HEK293 (cell line): ENCODE results near the gene FAM221A.

ENCODE experiments used
- CTCF ChIA-PET: fragments of 350-600 bp; formaldehyde crosslinking; extraction: SDS; loops from one replicate; lab custom pipeline; 2021; ENCODE audit warnings: antibody characterized with exemption; lab: Yijun Ruan, JAX
- POLR2A ChIA-PET: fragments of 300-600 bp; formaldehyde crosslinking; extraction: SDS; loops from one replicate; lab custom pipeline; 2020; ENCODE audit warnings: antibody characterized with exemption, inconsistent platforms; lab: Yijun Ruan, JAX
- H3K27ac ChIP-seq: fragments of 200-500 bp; sonication (Bioruptor generic); 2 replicates; pipeline ENCODE4 v1.5.1; 2014; ENCODE audit warnings: low read depth, low read length, control low read depth, inconsistent platforms; ENCODE audit errors: extremely low read depth
- H3K36me3 ChIP-seq, 2 experiments: fragments of 200-500 bp in 1 of 2; sonication (Bioruptor generic) in 1 of 2; 1 replicate in 1 of 2; 2 replicates in 1 of 2; pipeline ENCODE4 v1.5.1; 2014 to 2017; ENCODE audit warnings: inconsistent platforms in 2 of 2, low read length in 2 of 2; ENCODE audit not compliant: control insufficient read depth in 2 of 2, insufficient read depth in 1 of 2
- H3K4me1 ChIP-seq: fragments of 200-500 bp; sonication (Bioruptor generic); 2 replicates; pipeline ENCODE4 v1.5.1; 2014; ENCODE audit warnings: mild to moderate bottlenecking, low read length, inconsistent platforms; ENCODE audit not compliant: control insufficient read depth, insufficient read depth
- H3K4me3 ChIP-seq: 2 replicates; pipeline ENCODE4 v1.5.1; 2011; ENCODE audit warnings: low read depth, mild to moderate bottlenecking, control low read depth, low read length, moderate library complexity
- H3K9me3 ChIP-seq: fragments of 200-500 bp; sonication (Bioruptor generic); 2 replicates; pipeline ENCODE4 v1.5.1; 2014; ENCODE audit warnings: low read depth, low read length, inconsistent platforms; ENCODE audit not compliant: control insufficient read depth, insufficient read depth
- OSR2 ChIP-seq: fragments of 450-650 bp; formaldehyde crosslinking; IDR thresholded peaks from 2 replicates; pipeline ENCODE4 v1.5.1; 2016; ENCODE audit warnings: missing biosample characterization, missing genetic modification characterization
- PRDM6 ChIP-seq: fragments of 450-650 bp; formaldehyde crosslinking; IDR thresholded peaks from 2 replicates; pipeline ENCODE4 v1.5.1; 2017; ENCODE audit warnings: missing biosample characterization, missing genetic modification characterization
- ZBTB11 ChIP-seq: fragments of 450-650 bp; formaldehyde crosslinking; conservative IDR thresholded peaks from 2 replicates; pipeline ENCODE4 v1.5.1; 2016; ENCODE audit warnings: low read depth, missing biosample characterization, missing genetic modification characterization
- ZNF146 ChIP-seq: fragments of 450-650 bp; formaldehyde crosslinking; IDR thresholded peaks from 2 replicates; pipeline ENCODE4 v1.5.1; 2016; ENCODE audit warnings: missing biosample characterization, missing genetic modification characterization
- ZNF266 ChIP-seq: fragments of 450-650 bp; formaldehyde crosslinking; IDR thresholded peaks from 2 replicates; pipeline ENCODE4 v1.5.1; 2016; ENCODE audit warnings: missing biosample characterization, missing genetic modification characterization, low read depth
- ZNF362 ChIP-seq: fragments of 450-650 bp; formaldehyde crosslinking; IDR thresholded peaks from 2 replicates; pipeline ENCODE4 v1.5.1; 2016; ENCODE audit warnings: missing biosample characterization, missing genetic modification characterization
- ZNF518A ChIP-seq: fragments of 450-650 bp; formaldehyde crosslinking; conservative IDR thresholded peaks from 2 replicates; pipeline ENCODE4 v1.5.1; 2016; ENCODE audit warnings: low read depth, missing biosample characterization, missing genetic modification characterization
- ZNF596 ChIP-seq: fragments of 450-650 bp; IDR thresholded peaks from 2 replicates; pipeline ENCODE4 v1.5.0; 2018; ENCODE audit warnings: missing biosample characterization, mild to moderate bottlenecking, missing genetic modification characterization, moderate library complexity
- ZNF626 ChIP-seq: fragments of 450-650 bp; sonication (Bioruptor Pico); formaldehyde crosslinking; IDR thresholded peaks from 2 replicates; pipeline ENCODE4 v1.5.1; 2018; ENCODE audit warnings: missing biosample characterization, missing genetic modification characterization, inconsistent platforms
- ZNF639 ChIP-seq: fragments of 450-650 bp; formaldehyde crosslinking; IDR thresholded peaks from 2 replicates; pipeline ENCODE4 v1.5.1; 2016; ENCODE audit warnings: missing biosample characterization, missing genetic modification characterization
- ZNF692 ChIP-seq: fragments of 450-650 bp; formaldehyde crosslinking; IDR thresholded peaks from 2 replicates; pipeline ENCODE4 v1.5.1; 2016; ENCODE audit warnings: missing biosample characterization, missing genetic modification characterization
- ZNF777 ChIP-seq: fragments of 450-650 bp; formaldehyde crosslinking; IDR thresholded peaks from 2 replicates; pipeline ENCODE4 v1.5.1; 2017; ENCODE audit warnings: missing biosample characterization, missing genetic modification characterization, borderline replicate concordance
- ZSCAN5A ChIP-seq: fragments of 450-650 bp; formaldehyde crosslinking; IDR thresholded peaks from 2 replicates; pipeline ENCODE4 v1.5.1; 2016; ENCODE audit warnings: missing biosample characterization, missing genetic modification characterization

The FAM221A gene

GRCh38 chr7:23710000-23710399 lies 30.0 kb downstream of the FAM221A start, which contains the start of gene STK31:
STK31 (plus strand) TSS chr7:23710219; CDS start chr7:23710286, 67 bp downstream.
- Histone ChIP-seq H3K36me3 (peaks cover 6 to 10% of the 10 kb centered on the region in 2 experiments; a peak in 2 of 3 replicates), H3K9me3 (peaks cover 2% of the 10 kb centered on the region; the same call in 1 of the 2 replicates), H3K4me1 (no peaks in the 10 kb centered on the region), H3K4me3 (no peak within 1 kb of the TSS), H3K27ac (no peak within 1 kb of the TSS)
- TF ChIP-seq ZNF692 (tag by site-specific recombination) (no peak), ZNF266 (no peak), ZSCAN5A (tag by site-specific recombination) (no peak), OSR2 (tag by site-specific recombination) (no peak), ZNF596 (tag by site-specific recombination) (no peak), ZNF639 (tag by site-specific recombination) (no peak), ZBTB11 (tag by site-specific recombination) (no peak), ZNF518A (tag by site-specific recombination) (no peak), ZNF362 (tag by site-specific recombination) (no peak), ZNF146 (no peak), ZNF777 (tag by site-specific recombination) (no peak), ZNF626 (no peak), PRDM6 (no peak)
- ChIA-PET POLR2A (no interaction called here), CTCF (interaction anchor here (0.6 to 6.8 kb wide), 8 partner anchors 10 to 165 kb away, joined by 3 to 70 read pairs (median 8); no protein-coding TSS in a partner anchor)
